GM19025 (cell line): ENCODE results near the gene ATP4B.

Source experiments
- ATAC-seq: cut with Tn5 transposase; IDR thresholded peaks from one replicate; pipeline ENCODE4 v1.9.1; 2021; ENCODE audit warnings: mild to moderate bottlenecking, low read depth, moderate library complexity; ENCODE audit not compliant: unreplicated experiment

The ATP4B gene

GRCh38 chr13:113643593-113643992, 14.4 kb downstream of the ATP4B start:
- ATAC-seq = no peak

- no peak for ATAC-seq
These were observed 15.4 kb downstream of the ATP4B start for GRCh38 chr13:113642563-113642962.

GRCh38 chr13:113641426-113641825, 16.6 kb downstream of the ATP4B start:
- ATAC-seq = no peak

- ATAC-seq = no peak
These were observed 18.3 kb downstream of the ATP4B start for GRCh38 chr13:113639616-113640262.

GRCh38 chr13:113638806-113639205, 19.2 kb downstream of the ATP4B start:
- ATAC-seq = no peak

- ATAC-seq = no peak
These were observed 19.7 kb downstream of the ATP4B start for GRCh38 chr13:113638173-113638746.

GRCh38 chr13:113637262-113638160, 20.5 kb downstream of the ATP4B start:
- no peak for ATAC-seq

GRCh38 chr13:113636266-113636963, 21.6 kb downstream of the ATP4B start:
- ATAC-seq = no peak

GRCh38 chr13:113635709-113636108, 22.3 kb downstream of the ATP4B start:
- no peak for ATAC-seq

- no peak for ATAC-seq
These were observed 23.0 kb downstream of the ATP4B start for GRCh38 chr13:113635048-113635420.

GRCh38 chr13:113634279-113635047, 23.5 kb downstream of the ATP4B start:
- ATAC-seq = no peak

- no peak for ATAC-seq
These were observed 24.5 kb downstream of the ATP4B start for GRCh38 chr13:113633485-113633873.

- ATAC-seq = no peak
These were observed 25.1 kb downstream of the ATP4B start for GRCh38 chr13:113632706-113633484.

GRCh38 chr13:113631341-113632095, 26.5 kb downstream of the ATP4B start:
- ATAC-seq = no peak

- no peak for ATAC-seq
These were observed 27.2 kb downstream of the ATP4B start for GRCh38 chr13:113630804-113631203.

- ATAC-seq = no peak
These were observed 27.7 kb downstream of the ATP4B start for GRCh38 chr13:113630296-113630695.

GRCh38 chr13:113629866-113630265, 28.1 kb downstream of the ATP4B start:
- ATAC-seq = no peak

GRCh38 chr13:113628291-113629270, 29.4 kb downstream of the ATP4B start:
- no peak for ATAC-seq
